ENCODE results near the gene SETD3. TPM values are rescaled to one million over a fixed set of nuclear protein-coding genes. Genes with fewer than 3 reads are reported as not detected.

Gene SETD3
- polyA plus RNA-seq, 2 donors: 15.4 to 25.2 TPM

DNA sequence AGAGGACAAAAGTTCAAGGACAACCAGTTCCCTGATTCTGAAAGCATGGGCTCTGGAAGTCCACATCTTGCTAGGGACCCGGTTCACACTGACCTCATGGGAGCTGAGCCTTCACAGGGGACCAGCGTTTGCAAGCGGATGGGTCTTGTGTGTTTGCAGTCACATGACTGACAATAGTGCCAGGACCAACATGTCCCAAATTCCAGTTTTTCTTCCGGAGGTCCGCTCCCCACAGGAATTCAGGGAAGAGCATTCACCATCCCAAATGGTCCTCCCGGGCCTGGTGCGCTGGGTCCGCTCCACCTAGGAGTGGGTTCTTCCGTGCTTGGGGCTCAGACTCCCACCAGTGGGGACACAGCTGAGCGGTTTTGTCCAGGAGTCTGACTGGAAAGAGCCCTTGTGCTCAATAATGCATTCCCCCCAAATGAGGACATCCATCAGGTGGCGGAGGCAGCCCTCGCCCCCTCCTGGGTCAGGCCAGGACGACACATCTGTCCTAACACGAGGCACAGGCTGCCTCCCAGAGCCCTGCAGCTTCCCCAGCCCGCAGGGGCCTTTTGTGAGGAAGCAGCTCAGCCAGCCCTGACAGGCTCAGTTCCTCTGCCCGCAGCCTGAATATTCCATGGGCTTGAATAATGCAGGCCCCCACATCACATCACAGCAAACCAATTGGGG lies 116.9 kb downstream of the SETD3 start:
- Histone ChIP-seq H3K9me3 (ENCODE audit: control insufficient read depth in 2 of 2, insufficient read depth in 1 of 2, low read depth in 1 of 2, low read length in 1 of 2) (no peaks in the 10 kb centered on the region), H3K36me3 (ENCODE audit: control insufficient read depth in 2 of 2, insufficient read depth in 2 of 2, low read length in 1 of 2) (no peaks in the 10 kb centered on the region), H3K27ac (ENCODE audit: low read depth in 2 of 2, low read length in 1 of 2) (no peak overlapping the region), H3K4me3 (ENCODE audit: low read depth in 1 of 2, low read length in 2 of 2) (no peak overlapping the region), H3K27me3 (ENCODE audit: control insufficient read depth in 1 of 2, insufficient read depth in 2 of 2, low read length in 2 of 2) (no peaks in the 10 kb centered on the region), H3K4me1 (ENCODE audit: control insufficient read depth in 2 of 2, insufficient read depth in 2 of 2, low read length in 1 of 2) (no peaks in the 10 kb centered on the region)
- WGBS, 2 donors: 75 to 79% methylated on average over 16 of the region's 16 CpGs

DNA sequence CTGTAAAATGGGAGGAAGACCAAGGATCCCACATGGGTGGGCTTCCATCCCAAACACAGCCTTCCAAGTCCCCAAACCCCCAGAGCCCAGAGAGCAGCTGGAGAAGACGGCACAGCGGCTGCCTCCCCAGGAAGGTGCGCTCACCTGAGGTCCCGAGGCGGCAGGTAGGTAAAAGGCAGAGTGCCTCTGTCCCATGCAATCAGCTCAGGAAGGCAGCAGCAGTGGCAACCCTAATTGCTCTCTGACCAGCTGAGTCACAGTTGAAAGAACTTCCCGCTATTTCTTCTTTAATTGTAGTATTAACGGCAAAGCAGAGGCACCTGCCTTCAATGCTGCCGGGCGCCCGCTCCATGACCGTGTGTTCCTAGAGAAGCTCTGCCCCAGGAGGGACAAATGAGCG lies 117.6 kb downstream of the SETD3 start:
- H3K36me3 ChIP-seq (ENCODE audit: control insufficient read depth in 2 of 2, insufficient read depth in 2 of 2, low read length in 1 of 2): no peaks in the 10 kb centered on the region
- WGBS, 2 donors: 81 to 92% methylated on average over 12 of the region's 12 CpGs
- no peak overlapping the region for H3K27ac ChIP-seq (ENCODE audit: low read depth in 2 of 2, low read length in 1 of 2)
- no peaks in the 10 kb centered on the region for H3K4me1 ChIP-seq (ENCODE audit: control insufficient read depth in 2 of 2, insufficient read depth in 2 of 2, low read length in 1 of 2)
- H3K27me3 ChIP-seq (ENCODE audit: control insufficient read depth in 1 of 2, insufficient read depth in 2 of 2, low read length in 2 of 2): no peaks in the 10 kb centered on the region
- H3K9me3 ChIP-seq (ENCODE audit: control insufficient read depth in 2 of 2, insufficient read depth in 1 of 2, low read depth in 1 of 2, low read length in 1 of 2): no peaks in the 10 kb centered on the region
- H3K4me3 ChIP-seq (ENCODE audit: low read depth in 1 of 2, low read length in 2 of 2): no peak overlapping the region

DNA sequence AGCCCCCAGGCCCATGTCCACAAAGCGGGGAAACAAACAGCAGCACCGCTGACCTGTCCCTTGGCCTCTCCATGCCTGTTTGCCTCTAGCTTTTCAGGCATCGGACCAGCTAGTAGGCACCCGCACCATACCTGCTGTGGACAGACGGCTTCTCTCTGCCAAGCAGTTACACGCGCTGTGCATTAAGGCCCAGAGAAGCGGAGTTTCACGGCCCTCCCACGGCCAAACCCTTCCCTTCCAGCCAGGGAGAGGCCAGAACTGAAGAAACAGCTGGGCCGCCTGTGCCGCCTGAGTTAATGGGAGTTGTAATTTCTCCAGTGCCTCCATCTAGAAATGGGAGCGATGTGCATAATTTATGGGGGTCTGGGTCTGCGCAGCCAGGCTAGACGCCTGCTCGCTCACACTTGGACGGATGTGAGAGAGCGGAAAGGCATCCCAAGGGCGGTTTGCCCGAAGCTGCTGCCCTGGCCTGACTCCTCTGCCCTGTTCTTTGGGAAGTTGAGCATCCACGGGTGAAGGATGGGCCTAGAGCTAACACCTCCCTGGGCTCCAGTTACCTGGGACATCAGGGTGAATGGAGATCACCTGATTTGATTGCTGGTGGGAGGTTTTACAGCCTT lies 119.0 kb downstream of the SETD3 start:
- no peaks in the 10 kb centered on the region for H3K36me3 ChIP-seq (ENCODE audit: control insufficient read depth in 2 of 2, insufficient read depth in 2 of 2, low read length in 1 of 2)
- WGBS, 2 donors: 90% methylated on average over 21 of the region's 21 CpGs
- H3K4me3 ChIP-seq (ENCODE audit: low read depth in 1 of 2, low read length in 2 of 2): no peak overlapping the region
- no peaks in the 10 kb centered on the region for H3K9me3 ChIP-seq (ENCODE audit: control insufficient read depth in 2 of 2, insufficient read depth in 1 of 2, low read depth in 1 of 2, low read length in 1 of 2)
- H3K27me3 ChIP-seq (ENCODE audit: control insufficient read depth in 1 of 2, insufficient read depth in 2 of 2, low read length in 2 of 2): no peaks in the 10 kb centered on the region
- H3K4me1 ChIP-seq (ENCODE audit: control insufficient read depth in 2 of 2, insufficient read depth in 2 of 2, low read length in 1 of 2): no peaks in the 10 kb centered on the region
- H3K27ac ChIP-seq (ENCODE audit: low read depth in 2 of 2, low read length in 1 of 2): no peak overlapping the region

DNA sequence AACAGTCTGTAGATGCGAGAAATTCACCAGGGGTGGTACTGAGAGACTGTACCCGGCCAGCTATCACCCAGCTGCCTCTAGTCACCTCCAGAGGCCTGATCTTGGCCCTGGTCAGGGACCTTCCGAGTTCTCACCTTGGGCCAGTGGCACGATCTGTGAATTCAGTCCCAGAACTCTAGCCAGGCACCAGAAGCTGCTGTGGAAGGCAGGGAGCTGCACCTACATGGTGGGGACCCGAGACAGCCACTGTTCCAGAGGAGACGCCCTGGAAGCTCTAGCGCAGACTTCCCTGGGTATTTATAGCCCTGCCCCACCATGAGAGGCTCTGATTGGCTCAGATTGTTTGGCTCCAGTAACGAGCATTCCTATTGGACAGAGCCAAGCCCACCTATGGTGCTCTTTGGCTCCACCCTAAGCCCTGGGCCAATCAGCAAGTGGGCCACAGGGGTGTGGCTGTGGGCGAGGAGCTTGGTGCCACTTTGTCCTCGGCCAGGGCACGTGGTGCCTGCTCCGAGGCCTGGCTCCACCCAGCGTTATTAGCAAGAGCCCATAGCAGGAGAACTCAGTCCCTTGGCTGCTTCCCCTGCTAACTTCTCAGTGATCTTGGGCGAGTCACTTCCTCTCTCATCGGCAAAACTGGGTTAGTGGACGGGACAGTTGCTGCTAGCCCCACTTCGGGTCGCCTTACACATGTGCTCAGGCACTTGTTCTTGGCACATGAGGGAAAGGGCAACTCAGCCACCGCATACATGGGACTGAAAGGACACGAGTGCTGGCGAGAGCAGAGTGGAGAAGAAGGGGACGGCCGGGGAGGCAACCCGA lies 119.7 kb downstream of the SETD3 start:
- H3K27me3 ChIP-seq (ENCODE audit: control insufficient read depth in 1 of 2, insufficient read depth in 2 of 2, low read length in 2 of 2): no peaks in the 10 kb centered on the region
- no peaks in the 10 kb centered on the region for H3K9me3 ChIP-seq (ENCODE audit: control insufficient read depth in 2 of 2, insufficient read depth in 1 of 2, low read depth in 1 of 2, low read length in 1 of 2)
- no peaks in the 10 kb centered on the region for H3K4me1 ChIP-seq (ENCODE audit: control insufficient read depth in 2 of 2, insufficient read depth in 2 of 2, low read length in 1 of 2)
- no peaks in the 10 kb centered on the region for H3K36me3 ChIP-seq (ENCODE audit: control insufficient read depth in 2 of 2, insufficient read depth in 2 of 2, low read length in 1 of 2)
- 90 to 91% methylated on average over 24 of the region's 24 CpGs for WGBS, 2 donors
- no peak overlapping the region for H3K4me3 ChIP-seq (ENCODE audit: low read depth in 1 of 2, low read length in 2 of 2)
- no peak overlapping the region for H3K27ac ChIP-seq (ENCODE audit: low read depth in 2 of 2, low read length in 1 of 2)

DNA sequence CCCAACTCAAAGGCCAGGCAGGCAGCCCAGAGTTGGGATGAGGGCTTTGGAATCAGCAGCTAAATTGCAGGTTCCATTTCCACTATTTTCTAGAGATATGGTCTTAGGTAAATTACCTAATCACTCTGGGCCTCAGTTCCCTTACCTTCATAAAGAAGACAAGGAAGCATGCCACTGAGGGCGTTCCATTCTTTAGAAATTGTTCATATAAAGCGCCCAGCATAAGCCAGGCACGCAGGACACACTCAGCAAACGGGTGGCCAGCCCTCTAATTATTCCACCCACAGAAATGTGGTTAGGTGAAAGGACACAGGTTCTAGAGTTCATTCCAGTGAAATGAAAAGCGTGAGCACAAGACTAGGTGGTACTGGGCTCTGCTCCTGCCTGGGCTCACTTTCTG lies 120.8 kb downstream of the SETD3 start:
- H3K4me3 ChIP-seq (ENCODE audit: low read depth in 1 of 2, low read length in 2 of 2): no peak overlapping the region
- 88 to 91% methylated on average over 5 of the region's 5 CpGs for whole genome bisulfite sequencing, 2 donors
- no peaks in the 10 kb centered on the region for H3K27me3 ChIP-seq (ENCODE audit: control insufficient read depth in 1 of 2, insufficient read depth in 2 of 2, low read length in 2 of 2)
- H3K36me3 ChIP-seq (ENCODE audit: control insufficient read depth in 2 of 2, insufficient read depth in 2 of 2, low read length in 1 of 2): no peaks in the 10 kb centered on the region
- no peaks in the 10 kb centered on the region for H3K9me3 ChIP-seq (ENCODE audit: control insufficient read depth in 2 of 2, insufficient read depth in 1 of 2, low read depth in 1 of 2, low read length in 1 of 2)
- no peaks in the 10 kb centered on the region for H3K4me1 ChIP-seq (ENCODE audit: control insufficient read depth in 2 of 2, insufficient read depth in 2 of 2, low read length in 1 of 2)
- H3K27ac ChIP-seq (ENCODE audit: low read depth in 2 of 2, low read length in 1 of 2): no peak overlapping the region

DNA sequence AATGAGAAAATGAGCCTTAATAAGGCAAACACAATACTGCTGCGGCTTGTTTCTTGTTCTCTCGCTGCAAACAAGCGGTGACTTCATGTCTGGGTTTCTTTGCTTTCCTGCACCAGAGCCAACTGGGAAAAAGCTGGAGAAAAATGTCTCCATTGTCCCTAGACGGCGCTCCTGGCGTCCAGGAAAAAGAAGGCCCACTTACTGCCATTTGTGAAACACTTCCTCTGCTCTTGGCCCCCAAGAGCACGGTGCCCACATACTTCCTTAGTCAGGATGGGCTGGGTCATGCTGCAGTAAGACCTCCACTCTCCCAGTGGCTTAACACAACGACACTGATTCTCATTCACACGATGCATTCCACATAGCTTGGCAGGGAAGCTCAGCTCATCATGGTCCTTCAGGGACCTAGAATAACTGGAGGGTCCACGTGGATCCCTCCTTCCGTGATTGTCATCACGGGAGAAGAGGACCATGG lies 122.7 kb downstream of the SETD3 start:
- H3K36me3 ChIP-seq (ENCODE audit: control insufficient read depth in 2 of 2, insufficient read depth in 2 of 2, low read length in 1 of 2): no peaks in the 10 kb centered on the region
- H3K4me1 ChIP-seq (ENCODE audit: control insufficient read depth in 2 of 2, insufficient read depth in 2 of 2, low read length in 1 of 2): no peaks in the 10 kb centered on the region
- no peak overlapping the region for H3K27ac ChIP-seq (ENCODE audit: low read depth in 2 of 2, low read length in 1 of 2)
- H3K4me3 ChIP-seq (ENCODE audit: low read depth in 1 of 2, low read length in 2 of 2): no peak overlapping the region
- no peaks in the 10 kb centered on the region for H3K27me3 ChIP-seq (ENCODE audit: control insufficient read depth in 1 of 2, insufficient read depth in 2 of 2, low read length in 2 of 2)
- H3K9me3 ChIP-seq (ENCODE audit: control insufficient read depth in 2 of 2, insufficient read depth in 1 of 2, low read depth in 1 of 2, low read length in 1 of 2): no peaks in the 10 kb centered on the region
- 75 to 76% methylated on average over 12 of the region's 12 CpGs for WGBS, 2 donors

DNA sequence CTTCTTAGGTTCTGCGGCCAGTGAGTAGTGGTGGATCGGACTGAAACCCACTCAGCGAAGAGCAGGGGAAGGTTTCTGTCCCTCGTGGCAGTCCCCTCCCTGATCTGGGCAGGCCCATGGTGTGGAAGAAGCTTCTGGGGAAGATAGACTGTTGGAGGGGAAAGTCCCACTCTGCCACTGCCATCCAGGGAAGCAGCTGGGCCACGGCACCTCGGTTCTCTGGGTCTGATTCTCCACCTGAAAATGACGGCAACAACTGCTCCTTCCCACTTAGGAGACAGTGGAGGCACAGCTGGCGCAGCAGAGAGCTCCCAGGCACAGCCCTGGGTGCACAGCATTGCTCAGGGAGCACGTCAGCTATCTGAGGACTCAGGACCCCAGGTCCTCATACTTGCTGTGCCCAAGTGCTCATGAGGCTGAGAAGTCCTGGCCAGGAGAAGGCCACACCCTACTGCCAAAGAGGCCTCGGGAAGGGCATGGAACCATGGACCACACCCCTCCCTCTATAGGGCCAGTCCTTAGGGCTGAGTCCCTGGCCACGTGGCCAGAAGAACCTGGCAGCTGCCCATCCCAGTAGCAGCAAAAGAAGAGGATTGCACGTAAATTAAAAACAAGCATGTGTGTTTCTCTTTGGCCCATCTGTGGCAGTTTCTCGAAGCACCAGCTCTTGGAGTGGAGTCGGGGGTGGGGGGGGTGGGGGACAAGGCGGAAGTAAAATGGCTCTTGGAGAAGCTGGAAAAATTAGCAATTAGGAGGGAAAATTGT lies 123.3 kb downstream of the SETD3 start:
- H3K36me3 ChIP-seq (ENCODE audit: control insufficient read depth in 2 of 2, insufficient read depth in 2 of 2, low read length in 1 of 2): no peaks in the 10 kb centered on the region
- no peaks in the 10 kb centered on the region for H3K4me1 ChIP-seq (ENCODE audit: control insufficient read depth in 2 of 2, insufficient read depth in 2 of 2, low read length in 1 of 2)
- no peak overlapping the region for H3K27ac ChIP-seq (ENCODE audit: low read depth in 2 of 2, low read length in 1 of 2)
- no peaks in the 10 kb centered on the region for H3K9me3 ChIP-seq (ENCODE audit: control insufficient read depth in 2 of 2, insufficient read depth in 1 of 2, low read depth in 1 of 2, low read length in 1 of 2)
- no peak overlapping the region for H3K4me3 ChIP-seq (ENCODE audit: low read depth in 1 of 2, low read length in 2 of 2)
- no peaks in the 10 kb centered on the region for H3K27me3 ChIP-seq (ENCODE audit: control insufficient read depth in 1 of 2, insufficient read depth in 2 of 2, low read length in 2 of 2)
- 77 to 82% methylated on average over 15 of the region's 15 CpGs for WGBS, 2 donors

DNA sequence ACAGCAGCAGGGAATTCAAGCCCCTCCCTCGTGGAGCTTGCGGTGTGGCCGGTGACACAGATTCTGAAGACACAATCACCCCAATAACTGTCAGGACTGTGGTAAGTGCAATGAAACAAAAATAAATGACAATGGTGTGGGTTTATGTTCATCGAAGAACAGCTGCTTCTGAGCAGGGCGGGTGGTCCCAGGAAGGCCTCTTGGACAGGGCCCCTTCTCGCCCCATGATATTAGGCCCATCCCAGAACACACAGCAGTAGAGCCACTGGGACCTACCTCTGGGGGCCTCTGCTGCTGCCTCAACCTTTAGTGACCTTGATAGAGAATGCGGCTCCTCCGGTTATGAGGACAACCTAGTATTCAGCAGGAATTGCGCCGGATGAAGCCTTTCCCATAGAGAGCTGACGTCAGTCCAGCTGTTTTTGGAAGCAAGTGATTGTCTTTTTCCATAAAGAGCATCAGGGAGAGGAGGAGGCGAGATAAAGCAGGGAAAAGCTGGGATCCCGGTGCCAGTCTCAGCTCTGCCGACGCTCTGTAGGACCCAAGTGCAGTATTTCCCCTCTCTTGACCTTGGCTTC lies 124.5 kb downstream of the SETD3 start:
- Histone ChIP-seq H3K36me3 (ENCODE audit: control insufficient read depth in 2 of 2, insufficient read depth in 2 of 2, low read length in 1 of 2) (no peaks in the 10 kb centered on the region), H3K4me3 (ENCODE audit: low read depth in 1 of 2, low read length in 2 of 2) (no peak overlapping the region), H3K9me3 (ENCODE audit: control insufficient read depth in 2 of 2, insufficient read depth in 1 of 2, low read depth in 1 of 2, low read length in 1 of 2) (no peaks in the 10 kb centered on the region), H3K27me3 (ENCODE audit: control insufficient read depth in 1 of 2, insufficient read depth in 2 of 2, low read length in 2 of 2) (no peaks in the 10 kb centered on the region), H3K27ac (ENCODE audit: low read depth in 2 of 2, low read length in 1 of 2) (no peak overlapping the region), H3K4me1 (ENCODE audit: control insufficient read depth in 2 of 2, insufficient read depth in 2 of 2, low read length in 1 of 2) (no peaks in the 10 kb centered on the region)
- 88 to 90% methylated on average over 15 of the region's 15 CpGs for WGBS, 2 donors
